GM18867 (cell line): ENCODE measurements around the gene MAP4K2.
"Not testable (repeated sequence)": the region's sequence is repeated elsewhere in the genome, so short reads cannot be mapped to it uniquely, and the experiment has no call there.

Experiments
- ATAC-seq: cut with Tn5 transposase; IDR thresholded peaks from one replicate; pipeline ENCODE4 v1.9.1; 2021; ENCODE audit warnings: mild to moderate bottlenecking, moderate library complexity; ENCODE audit not compliant: unreplicated experiment

MAP4K2 gene

GRCh38 chr11:64803158-64803845 is at the start of gene MAP4K2:
MAP4K2 (minus strand) TSS chr11:64803214; CDS start chr11:64803149, 65 bp downstream.
- peak; percentile 64 for ATAC-seq

- peak; percentile 20 for ATAC-seq
Measured at GRCh38 chr11:64851831-64852351, 48.9 kb upstream of the MAP4K2 start.

- ATAC-seq: peak; percentile 61
Measured at GRCh38 chr11:64850979-64851567, 48.1 kb upstream of the MAP4K2 start.

GRCh38 chr11:64849598-64850356 is 46.8 kb upstream of the MAP4K2 start:
- ATAC-seq: no peak

GRCh38 chr11:64848826-64849597 is 46.0 kb upstream of the MAP4K2 start:
- no peak for ATAC-seq

GRCh38 chr11:64848214-64848825 is 45.3 kb upstream of the MAP4K2 start:
- ATAC-seq: no peak

GRCh38 chr11:64846998-64847666 is 44.1 kb upstream of the MAP4K2 start:
- peak; percentile 23 for ATAC-seq

GRCh38 chr11:64845776-64846129 is 42.7 kb upstream of the MAP4K2 start:
- not testable (repeated sequence) for ATAC-seq

- ATAC-seq: no peak
Measured at GRCh38 chr11:64845129-64845775, 42.2 kb upstream of the MAP4K2 start.

GRCh38 chr11:64844330-64845128 is 41.5 kb upstream of the MAP4K2 start, which contains the start of gene CDC42BPG:
CDC42BPG (minus strand) TSS chr11:64844653; CDS start chr11:64844569, 84 bp downstream.
- no peak for ATAC-seq

- ATAC-seq: no peak
Measured at GRCh38 chr11:64843686-64844329, 40.8 kb upstream of the MAP4K2 start.

GRCh38 chr11:64842851-64843685 is 40.1 kb upstream of the MAP4K2 start:
- no peak for ATAC-seq

- no peak for ATAC-seq
Measured at GRCh38 chr11:64842366-64842759, 39.3 kb upstream of the MAP4K2 start.

GRCh38 chr11:64841592-64842365 is 38.8 kb upstream of the MAP4K2 start:
- ATAC-seq: no peak

GRCh38 chr11:64839887-64840782 is 37.1 kb upstream of the MAP4K2 start:
- ATAC-seq: no peak
